T-helper 2 cell treated with Interferon-gamma antibody and Interleukin-4, amounts not matched to agents 5 μg/mL and 100 μg/mL, for 36 hours (primary cell): Measurements from ENCODE around the gene ANK2.
"Not testable (repeated sequence)": the region's sequence is repeated elsewhere in the genome, so short reads cannot be mapped to it uniquely, and the experiment has no call there.

Experiments used
- DNase-seq: peaks from one replicate; pipeline ENCODE4 v3.0.0; 2021; ENCODE audit warnings: low spot score
- H3K27ac Mint-ChIP-seq: one replicate; pipeline ENCODE4 v1.8.0; 2021; ENCODE audit warnings: mild to moderate bottlenecking, mixed read lengths
- H3K27me3 Mint-ChIP-seq: one replicate; pipeline ENCODE4 v1.8.0; 2021; ENCODE audit warnings: low read depth, mixed read lengths
- H3K36me3 Mint-ChIP-seq: one replicate; pipeline ENCODE4 v1.8.0; 2021; ENCODE audit warnings: low read depth, mixed read lengths
- H3K4me1 Mint-ChIP-seq: one replicate; pipeline ENCODE4 v1.8.0; 2021; ENCODE audit warnings: low read depth, mixed read lengths
- H3K4me3 Mint-ChIP-seq: one replicate; pipeline ENCODE4 v1.8.0; 2022; ENCODE audit warnings: mild to moderate bottlenecking, moderate library complexity, mixed read lengths
- H3K9me3 Mint-ChIP-seq: one replicate; pipeline ENCODE4 v1.8.0; 2021; ENCODE audit warnings: mixed read lengths

The ANK2 gene

GRCh38 chr4:113060853-113061252 is 11.4 kb downstream of the ANK2 start:
- Mint-ChIP-seq H3K27me3 (peaks cover 3% of the 10 kb centered on the region), H3K4me3 (no peak overlapping the region), H3K4me1 (no peaks in the 10 kb centered on the region), H3K27ac (no peak overlapping the region), H3K9me3 (no peaks in the 10 kb centered on the region), H3K36me3 (no peaks in the 10 kb centered on the region)
- DNase-seq = no peak

- Mint-ChIP-seq H3K4me3 (no peak overlapping the region), H3K36me3 (no peaks in the 10 kb centered on the region)
- no peak for DNase-seq
Observed at GRCh38 chr4:113064244-113064643, 14.8 kb downstream of the ANK2 start.

GRCh38 chr4:113065629-113066028 is 16.2 kb downstream of the ANK2 start:
- no peaks in the 10 kb centered on the region for H3K4me1 Mint-ChIP-seq
- H3K4me3 Mint-ChIP-seq = no peak overlapping the region
- H3K9me3 Mint-ChIP-seq = peaks cover 4% of the 10 kb centered on the region
- no peak overlapping the region for H3K27ac Mint-ChIP-seq
- no peaks in the 10 kb centered on the region for H3K36me3 Mint-ChIP-seq
- peaks cover 2% of the 10 kb centered on the region for H3K27me3 Mint-ChIP-seq
- no peak for DNase-seq

More at GRCh38 chr4:113064244-113064643, 14.8 kb downstream of the ANK2 start:
- H3K27ac Mint-ChIP-seq = no peak overlapping the region
- H3K9me3 Mint-ChIP-seq = peaks cover 4% of the 10 kb centered on the region
- H3K27me3 Mint-ChIP-seq = peaks cover 2% of the 10 kb centered on the region
- H3K4me1 Mint-ChIP-seq = no peaks in the 10 kb centered on the region

GRCh38 chr4:113068771-113069170 is 19.3 kb downstream of the ANK2 start:
- DNase-seq, H3K27ac Mint-ChIP-seq, H3K36me3 Mint-ChIP-seq, H3K4me3 Mint-ChIP-seq, H3K9me3 Mint-ChIP-seq, H3K27me3 Mint-ChIP-seq, H3K4me1 Mint-ChIP-seq: not testable (repeated sequence)

- Mint-ChIP-seq H3K36me3 (no peaks in the 10 kb centered on the region), H3K4me1 (no peaks in the 10 kb centered on the region), H3K27ac (no peak overlapping the region), H3K27me3 (no peaks in the 10 kb centered on the region), H3K9me3 (peaks cover 4% of the 10 kb centered on the region), H3K4me3 (no peak overlapping the region)
- DNase-seq = no peak
Observed at GRCh38 chr4:113069212-113069892, 19.9 kb downstream of the ANK2 start.

GRCh38 chr4:113070755-113071154 is 21.3 kb downstream of the ANK2 start:
- Mint-ChIP-seq H3K27ac (no peak overlapping the region), H3K27me3 (no peaks in the 10 kb centered on the region), H3K4me1 (no peaks in the 10 kb centered on the region), H3K9me3 (peaks cover 4% of the 10 kb centered on the region), H3K4me3 (no peak overlapping the region), H3K36me3 (no peaks in the 10 kb centered on the region)
- DNase-seq = no peak

GRCh38 chr4:113071274-113071673 is 21.8 kb downstream of the ANK2 start:
- Mint-ChIP-seq H3K27ac (no peak overlapping the region), H3K36me3 (no peaks in the 10 kb centered on the region), H3K9me3 (peaks cover 4% of the 10 kb centered on the region), H3K27me3 (no peaks in the 10 kb centered on the region), H3K4me3 (no peak overlapping the region), H3K4me1 (no peaks in the 10 kb centered on the region)
- no peak for DNase-seq

GRCh38 chr4:113071805-113072204 is 22.4 kb downstream of the ANK2 start:
- H3K4me1 Mint-ChIP-seq = no peaks in the 10 kb centered on the region
- peaks cover 4% of the 10 kb centered on the region for H3K9me3 Mint-ChIP-seq
- DNase-seq = no peak
- no peaks in the 10 kb centered on the region for H3K36me3 Mint-ChIP-seq
- no peak overlapping the region for H3K27ac Mint-ChIP-seq
- H3K27me3 Mint-ChIP-seq = no peaks in the 10 kb centered on the region
- no peak overlapping the region for H3K4me3 Mint-ChIP-seq

GRCh38 chr4:113073451-113074005 is 24.1 kb downstream of the ANK2 start:
- no peaks in the 10 kb centered on the region for H3K4me1 Mint-ChIP-seq
- no peaks in the 10 kb centered on the region for H3K36me3 Mint-ChIP-seq
- no peaks in the 10 kb centered on the region for H3K27me3 Mint-ChIP-seq
- no peak overlapping the region for H3K4me3 Mint-ChIP-seq
- no peak for DNase-seq
- peaks cover 4% of the 10 kb centered on the region for H3K9me3 Mint-ChIP-seq
- H3K27ac Mint-ChIP-seq = no peak overlapping the region

GRCh38 chr4:113077575-113077974 is 28.1 kb downstream of the ANK2 start:
- DNase-seq = no peak
- H3K27ac Mint-ChIP-seq = no peak overlapping the region
- H3K4me1 Mint-ChIP-seq = no peaks in the 10 kb centered on the region
- no peaks in the 10 kb centered on the region for H3K9me3 Mint-ChIP-seq
- no peaks in the 10 kb centered on the region for H3K36me3 Mint-ChIP-seq
- no peak overlapping the region for H3K4me3 Mint-ChIP-seq
- no peaks in the 10 kb centered on the region for H3K27me3 Mint-ChIP-seq

GRCh38 chr4:113078066-113078465 is 28.6 kb downstream of the ANK2 start:
- Mint-ChIP-seq H3K9me3 (no peaks in the 10 kb centered on the region), H3K4me1 (no peaks in the 10 kb centered on the region), H3K36me3 (no peaks in the 10 kb centered on the region), H3K4me3 (no peak overlapping the region), H3K27me3 (no peaks in the 10 kb centered on the region), H3K27ac (no peak overlapping the region)
- DNase-seq = no peak

GRCh38 chr4:113080050-113080449 is 30.6 kb downstream of the ANK2 start:
- H3K36me3 Mint-ChIP-seq = no peaks in the 10 kb centered on the region
- no peaks in the 10 kb centered on the region for H3K27me3 Mint-ChIP-seq
- no peaks in the 10 kb centered on the region for H3K9me3 Mint-ChIP-seq
- no peak for DNase-seq
- no peak overlapping the region for H3K4me3 Mint-ChIP-seq
- H3K27ac Mint-ChIP-seq = no peak overlapping the region
- no peaks in the 10 kb centered on the region for H3K4me1 Mint-ChIP-seq

GRCh38 chr4:113080624-113081023 is 31.2 kb downstream of the ANK2 start:
- no peak overlapping the region for H3K27ac Mint-ChIP-seq
- H3K4me3 Mint-ChIP-seq = no peak overlapping the region
- H3K4me1 Mint-ChIP-seq = no peaks in the 10 kb centered on the region
- no peak for DNase-seq
- H3K27me3 Mint-ChIP-seq = no peaks in the 10 kb centered on the region
- no peaks in the 10 kb centered on the region for H3K36me3 Mint-ChIP-seq
- no peaks in the 10 kb centered on the region for H3K9me3 Mint-ChIP-seq

GRCh38 chr4:113083346-113083745 is 33.9 kb downstream of the ANK2 start:
- Mint-ChIP-seq H3K27ac (no peak overlapping the region), H3K27me3 (no peaks in the 10 kb centered on the region), H3K9me3 (no peaks in the 10 kb centered on the region), H3K4me3 (no peak overlapping the region), H3K4me1 (no peaks in the 10 kb centered on the region), H3K36me3 (no peaks in the 10 kb centered on the region)
- DNase-seq = no peak

GRCh38 chr4:113086172-113086695 is 36.8 kb downstream of the ANK2 start:
- Mint-ChIP-seq H3K36me3 (no peaks in the 10 kb centered on the region), H3K9me3 (no peaks in the 10 kb centered on the region), H3K27ac (no peak overlapping the region), H3K4me1 (no peaks in the 10 kb centered on the region), H3K4me3 (no peak overlapping the region), H3K27me3 (no peaks in the 10 kb centered on the region)
- no peak for DNase-seq
